HL-60/S4 (cell line): ENCODE measurements around the gene HIRA.
"Not testable (repeated sequence)": the region's sequence is repeated elsewhere in the genome, so short reads cannot be mapped to it uniquely, and the experiment has no call there.

ENCODE experiments used
- in situ Hi-C: fragments of 300-500 bp; cut with MboI; formaldehyde crosslinking; loops from 2 replicates; pipeline ENCODE4 v1.14.3; 2022; ENCODE audit warnings: low sequenced_read_pairs

Gene HIRA

GRCh38 chr22:19337137-19337536, 94.4 kb downstream of the HIRA start:
- in situ Hi-C loops, result no loop called here

- in situ Hi-C loops, result no loop called here
Measured at GRCh38 chr22:19336133-19337075, 95.1 kb downstream of the HIRA start.

- in situ Hi-C loops, result no loop called here
Measured at GRCh38 chr22:19331975-19332374, 99.6 kb downstream of the HIRA start.

GRCh38 chr22:19331474-19331873, 100.1 kb downstream of the HIRA start:
- in situ Hi-C loops, result no loop called here

- in situ Hi-C loops, result no loop called here
Measured at GRCh38 chr22:19330865-19331418, 100.6 kb downstream of the HIRA start.

- in situ Hi-C loops, result not testable (repeated sequence)
Measured at GRCh38 chr22:19330205-19330604, 101.3 kb downstream of the HIRA start.

- in situ Hi-C loops, result no loop called here
Measured at GRCh38 chr22:19329454-19329853, 102.1 kb downstream of the HIRA start.

- in situ Hi-C loops, result no loop called here
Measured at GRCh38 chr22:19325296-19325948, 106.1 kb downstream of the HIRA start.

GRCh38 chr22:19323420-19323819, 108.1 kb downstream of the HIRA start:
- in situ Hi-C loops, result not testable (repeated sequence)

GRCh38 chr22:19321757-19322156, 109.8 kb downstream of the HIRA start:
- in situ Hi-C loops, result no loop called here

GRCh38 chr22:19320136-19320535, 111.4 kb downstream of the HIRA start:
- in situ Hi-C loops, result not testable (repeated sequence)

- in situ Hi-C loops, result no loop called here
Measured at GRCh38 chr22:19319281-19319680, 112.3 kb downstream of the HIRA start.

- in situ Hi-C loops, result no loop called here
Measured at GRCh38 chr22:19317865-19318264, 113.7 kb downstream of the HIRA start.

- in situ Hi-C loops, result no loop called here
Measured at GRCh38 chr22:19307872-19308271, 123.7 kb downstream of the HIRA start.

- in situ Hi-C loops, result not testable (repeated sequence)
Measured at GRCh38 chr22:19306535-19306934, 125.0 kb downstream of the HIRA start.

- in situ Hi-C loops, result no loop called here
Measured at GRCh38 chr22:19304547-19304946, 127.0 kb downstream of the HIRA start.

- in situ Hi-C loops, result no loop called here
Measured at GRCh38 chr22:19303785-19304184, 127.7 kb downstream of the HIRA start.

- in situ Hi-C loops, result no loop called here
Measured at GRCh38 chr22:19295733-19296132, 135.8 kb downstream of the HIRA start.

GRCh38 chr22:19292458-19293230, 138.9 kb downstream of the HIRA start:
- in situ Hi-C loops, result no loop called here

- in situ Hi-C loops, result no loop called here
Measured at GRCh38 chr22:19291580-19292457, 139.7 kb downstream of the HIRA start, which contains the start of gene CLTCL1. Gene CLTCL1, minus strand, starts transcription at chr22:19291719. Its CDS starts 78 bp downstream, at chr22:19291641.
